Measurements from ENCODE around the gene MDM2. TPM values are rescaled to one million over a fixed set of nuclear protein-coding genes. Genes with fewer than 3 reads are reported as not detected.

The MDM2 gene
- total RNA-seq, 1 experiment from 2014 or later: 86.4 TPM

DNA sequence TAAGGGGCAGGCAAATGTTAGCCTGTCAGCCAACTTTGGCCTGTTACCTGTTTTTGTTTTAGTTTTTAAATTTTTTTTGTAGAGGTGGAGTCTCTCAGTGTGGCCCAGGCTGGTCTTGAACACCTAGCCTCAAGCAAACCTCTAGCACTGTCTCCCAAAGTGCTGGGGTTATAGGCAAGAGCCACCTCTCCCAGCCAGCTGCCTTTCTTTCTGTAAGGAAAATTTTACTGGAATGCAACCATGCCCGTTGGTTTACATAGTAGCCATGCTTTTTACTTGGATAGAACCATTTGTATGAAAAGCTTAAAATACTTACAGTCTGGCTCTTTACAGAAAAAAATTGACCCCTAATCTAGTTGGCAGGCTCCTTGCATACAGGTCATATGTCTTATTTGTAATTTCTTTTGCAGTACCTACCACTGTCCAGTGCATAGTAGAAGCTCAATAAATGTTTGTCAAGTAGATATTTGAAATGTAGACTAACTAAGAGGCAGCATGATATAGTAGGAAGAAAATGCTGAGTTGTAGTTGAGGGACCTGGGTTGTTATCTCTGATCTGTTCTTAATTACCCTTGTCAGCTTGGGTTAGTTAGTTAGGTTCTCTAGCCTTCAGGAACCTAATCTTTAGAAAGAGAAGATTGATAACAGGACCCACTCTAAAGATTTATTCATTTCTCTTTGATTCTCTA, 4.7 kb downstream of the MDM2 start:
- no peak overlapping the region for H3K4me3 ChIP-seq (ENCODE audit: low read length)
- H3K79me2 ChIP-seq (ENCODE audit: low read length): peaks cover 51% of the 10 kb centered on the region
- intact Hi-C loops (cut with micrococcal nuclease): no loop called here
- H3K4me1 ChIP-seq (ENCODE audit: insufficient read depth, low read length): peaks cover 3% of the 10 kb centered on the region; the same call in 1 of the 2 replicates
- ATAC-seq (no peak), DNase-seq (no peak)
- POLR2A ChIA-PET (ENCODE audit: unreplicated experiment): no interaction called here
- H3F3A ChIP-seq (ENCODE audit: low read length, unreplicated experiment): no peaks in the 10 kb centered on the region
- H3K27ac ChIP-seq (ENCODE audit: low read length): no peak overlapping the region
- H3K9me3 ChIP-seq (ENCODE audit: low read length): no peaks in the 10 kb centered on the region
- no peak overlapping the region for H3K4me2 ChIP-seq (ENCODE audit: low read length)
- no peaks in the 10 kb centered on the region for H3K27me3 ChIP-seq (ENCODE audit: low read length)
- H3K9me2 ChIP-seq (replicated peaks; ENCODE audit: low read length): no peaks in the 10 kb centered on the region
- H4K20me1 ChIP-seq (ENCODE audit: low read length): peaks cover 20% of the 10 kb centered on the region; the same call in 1 of the 2 replicates
- BruUV-seq (replicated peaks): no TSS peak
- H3K9ac ChIP-seq (ENCODE audit: low read length): no peak overlapping the region
- H2AFZ ChIP-seq (ENCODE audit: low read length): no peak overlapping the region
- CTCF ChIA-PET: interaction anchor here (0.6 kb wide), 1 partner anchor 124 kb away, joined by 4 read pairs; no protein-coding TSS in a partner anchor
- TF ChIP-seq EZH2phosphoT487 (IDR thresholded peaks at IDR 0.05; ENCODE audit: borderline replicate concordance, low read length) (no peak), EZH2 (IDR thresholded peaks at IDR 0.05; ENCODE audit: low read length, unreplicated experiment) (no peak)
- peaks cover 48% of the 10 kb centered on the region for H3K36me3 ChIP-seq (ENCODE audit: low read depth, low read length)

GRCh38 chr12:68813242-68813593, 5.2 kb downstream of the MDM2 start:
- Histone ChIP-seq H3K36me3 (ENCODE audit: low read depth, low read length) (peaks cover 52% of the 10 kb centered on the region), H3K9me2 (replicated peaks; ENCODE audit: low read length) (no peaks in the 10 kb centered on the region), H3K9me3 (ENCODE audit: low read length) (no peaks in the 10 kb centered on the region), H3K4me1 (ENCODE audit: insufficient read depth, low read length) (peaks cover 3% of the 10 kb centered on the region; the same call in 1 of the 2 replicates), H3K27me3 (ENCODE audit: low read length) (no peaks in the 10 kb centered on the region), H3K4me3 (ENCODE audit: low read length) (no peak overlapping the region), H2AFZ (ENCODE audit: low read length) (no peak overlapping the region), H4K20me1 (ENCODE audit: low read length) (peaks cover 20% of the 10 kb centered on the region; the same call in 1 of the 2 replicates), H3F3A (ENCODE audit: low read length, unreplicated experiment) (no peaks in the 10 kb centered on the region), H3K4me2 (ENCODE audit: low read length) (no peak overlapping the region), H3K9ac (ENCODE audit: low read length) (no peak overlapping the region), H3K79me2 (ENCODE audit: low read length) (peaks cover 49% of the 10 kb centered on the region), H3K27ac (ENCODE audit: low read length) (no peak overlapping the region)
- BruUV-seq (replicated peaks): no TSS peak
- TF ChIP-seq CTCF (conservative IDR thresholded peaks at IDR 0.05; ENCODE audit: low read depth, low read length) (no peak), EZH2phosphoT487 (IDR thresholded peaks at IDR 0.05; ENCODE audit: borderline replicate concordance, low read length) (no peak), EZH2 (IDR thresholded peaks at IDR 0.05; ENCODE audit: low read length, unreplicated experiment) (no peak)
- POLR2A ChIA-PET (ENCODE audit: unreplicated experiment): no interaction called here
- ATAC-seq (no peak), DNase-seq (no peak)
- CTCF ChIA-PET: no interaction called here
- intact Hi-C loops (cut with micrococcal nuclease): no loop called here

- H3K4me3 ChIP-seq (ENCODE audit: low read length): no peak overlapping the region
- H3K9ac ChIP-seq (ENCODE audit: low read length): no peak overlapping the region
- POLR2A ChIA-PET (ENCODE audit: unreplicated experiment): no interaction called here
- H4K20me1 ChIP-seq (ENCODE audit: low read length): peaks cover 12% of the 10 kb centered on the region; the same call in 1 of the 2 replicates
- peaks cover 54% of the 10 kb centered on the region for H3K36me3 ChIP-seq (ENCODE audit: low read depth, low read length)
- H3F3A ChIP-seq (ENCODE audit: low read length, unreplicated experiment): no peaks in the 10 kb centered on the region
- TF ChIP-seq CTCF (conservative IDR thresholded peaks at IDR 0.05; ENCODE audit: low read depth, low read length) (no peak), EZH2 (IDR thresholded peaks at IDR 0.05; ENCODE audit: low read length, unreplicated experiment) (no peak), EZH2phosphoT487 (IDR thresholded peaks at IDR 0.05; ENCODE audit: borderline replicate concordance, low read length) (no peak)
- H3K9me2 ChIP-seq (replicated peaks; ENCODE audit: low read length): no peaks in the 10 kb centered on the region
- no TSS peak for BruUV-seq (replicated peaks)
- H3K4me1 ChIP-seq (ENCODE audit: insufficient read depth, low read length): no peaks in the 10 kb centered on the region; the same call in 1 of the 2 replicates
- CTCF ChIA-PET: no interaction called here
- intact Hi-C loops (cut with micrococcal nuclease): no loop called here
- no peak for ATAC-seq
- no peak for DNase-seq
- no peaks in the 10 kb centered on the region for H3K27me3 ChIP-seq (ENCODE audit: low read length)
- H2AFZ ChIP-seq (ENCODE audit: low read length): no peak overlapping the region
- H3K4me2 ChIP-seq (ENCODE audit: low read length): no peak overlapping the region
- peaks cover 36% of the 10 kb centered on the region for H3K79me2 ChIP-seq (ENCODE audit: low read length)
- no peak overlapping the region for H3K27ac ChIP-seq (ENCODE audit: low read length)
- no peaks in the 10 kb centered on the region for H3K9me3 ChIP-seq (ENCODE audit: low read length)
These were observed 6.7 kb downstream of the MDM2 start for GRCh38 chr12:68814490-68815231.

Measured in PC-3 (cell line).